Sigmoid colon (tissue), 4 donors: ENCODE results near the gene MEGF6.

Source experiments
- CTCF ChIP-seq, 4 experiments: fragments of 450-650 bp in 3 of 4; fragments of 200-600 bp in 1 of 4; IDR thresholded peaks; one replicate each; pipeline ENCODE4 v1.5.1; 2016 to 2019; ENCODE audit warnings: antibody characterized with exemption in 4 of 4, mild to moderate bottlenecking in 3 of 4, moderate library complexity in 2 of 4
- POLR2A ChIP-seq, 2 donors: fragments of 450-650 bp; IDR thresholded peaks; one replicate each; pipeline ENCODE4 v1.6.1; 2016; ENCODE audit warnings: antibody characterized with exemption in 2 of 2, mild to moderate bottlenecking in 2 of 2, moderate library complexity in 2 of 2
- POLR2AphosphoS5 ChIP-seq, 4 donors: sonication (generic); formaldehyde crosslinking; IDR thresholded peaks; one replicate each; pipeline ENCODE4 v1.6.1; 2017; ENCODE audit warnings: antibody characterized with exemption in 4 of 4

GRCh38 chr1:3629561-3630160, 18.4 kb upstream of the MEGF6 start:
- TF ChIP-seq CTCF (IDR thresholded peaks at IDR 0.05) = no peak
- TF ChIP-seq POLR2A (IDR thresholded peaks at IDR 0.05) = no peak
- no peak for TF ChIP-seq POLR2AphosphoS5 (IDR thresholded peaks at IDR 0.05)
